Endothelial cell of umbilical vein (primary cell): ENCODE results near the gene KAT8. TPM values are rescaled to one million over a fixed set of nuclear protein-coding genes. Genes with fewer than 3 reads are reported as not detected.

Experiments used
- BruUV-seq: library from RNA; stranded (reverse); fragments of 400-500 nt; replicated peaks from 2 replicates; lab custom pipeline; 2021; lab: Mats Ljungman, UMichigan
- CTCF ChIA-PET: fragments of 300-600, 350-600 bp; sonication (Branson Sonifier 250); formaldehyde crosslinking; loops from one replicate; lab custom pipeline; 2021; ENCODE audit warnings: antibody characterized with exemption, inconsistent platforms; lab: Charles Lee
- POLR2A ChIA-PET: fragments of 300-600, 350-600 bp; sonication (Branson Sonifier 250); formaldehyde crosslinking; loops from one replicate; lab custom pipeline; 2021; ENCODE audit warnings: antibody characterized with exemption, inconsistent platforms; lab: Charles Lee
- DNase-seq: peaks from one replicate; pipeline ENCODE4 v3.0.0-alpha.2; 2011; ENCODE audit warnings: low read depth, low spot score
- FAIRE-seq: peaks from 2 replicates; lab custom pipeline; 2011; peaks lifted over from hg19 to GRCh38; lab: Jason Lieb, UNC
- H2AFZ ChIP-seq: 2 replicates; pipeline ENCODE4 v1.6.0; 2012; ENCODE audit warnings: low read depth, low read length, control low read depth, inconsistent platforms
- H3K27ac ChIP-seq: 2 replicates; pipeline ENCODE4 v1.5.1; 2011; ENCODE audit warnings: low read depth, mild to moderate bottlenecking, control low read depth, low read length, moderate library complexity; ENCODE audit not compliant: insufficient read depth
- H3K27me3 ChIP-seq, 2 experiments: 2 replicates each; pipeline versions ENCODE4 v1.6.0 to v1.6.1; 2011; ENCODE audit warnings: low read length in 2 of 2, mixed read lengths in 1 of 2; ENCODE audit not compliant: control insufficient read depth in 2 of 2, insufficient read depth in 2 of 2
- H3K36me3 ChIP-seq, 2 experiments: 2 replicates in 1 of 2; 3 replicates in 1 of 2; pipeline ENCODE4 v1.5.1; 2011; ENCODE audit warnings: low read length in 2 of 2, mild to moderate bottlenecking in 1 of 2, moderate library complexity in 1 of 2; ENCODE audit not compliant: control insufficient read depth in 2 of 2, insufficient read depth in 2 of 2; ENCODE audit errors: extremely low read depth in 1 of 2
- H3K4me1 ChIP-seq: 3 replicates; pipeline ENCODE4 v1.5.1; 2011; ENCODE audit warnings: mild to moderate bottlenecking, low read length; ENCODE audit not compliant: control insufficient read depth, insufficient read depth; ENCODE audit errors: extremely low read depth
- H3K4me2 ChIP-seq: 2 replicates; pipeline ENCODE4 v1.6.1; 2011; ENCODE audit warnings: low read length, control low read depth, mixed read lengths; ENCODE audit not compliant: insufficient read depth
- H3K4me3 ChIP-seq, 3 experiments: fragments of 200-600 bp in 1 of 3; sonication (generic), shearing (Covaris generic) in 1 of 3; replicated peaks in 1 of 3; 2 replicates each; pipeline ENCODE4 v1.5.1; 2011 to 2016; ENCODE audit warnings: control low read depth in 3 of 3, low read length in 3 of 3, mild to moderate bottlenecking in 2 of 3, inconsistent platforms in 1 of 3, low read depth in 1 of 3, moderate library complexity in 1 of 3; ENCODE audit not compliant: insufficient read depth in 1 of 3
- H3K79me2 ChIP-seq: 2 replicates; pipeline ENCODE4 v1.6.0; 2012; ENCODE audit warnings: low read length, inconsistent platforms; ENCODE audit not compliant: control insufficient read depth, insufficient read depth
- H3K9ac ChIP-seq: replicated peaks from 2 replicates; pipeline ENCODE3; 2011; ENCODE audit warnings: low read length, control low read depth; ENCODE audit not compliant: insufficient read depth; ENCODE audit errors: extremely low read depth
- H3K9me1 ChIP-seq: replicated peaks from 3 replicates; pipeline ENCODE4 v1.6.0; 2011; ENCODE audit warnings: mild to moderate bottlenecking, low read length; ENCODE audit not compliant: control insufficient read depth, insufficient read depth; ENCODE audit errors: extremely low read depth
- H3K9me3 ChIP-seq: replicated peaks from 2 replicates; pipeline ENCODE4 v1.5.1; 2012; ENCODE audit warnings: low read length, inconsistent platforms; ENCODE audit not compliant: control insufficient read depth, insufficient read depth
- H4K20me1 ChIP-seq: replicated peaks from 2 replicates; pipeline ENCODE3; 2011; ENCODE audit warnings: mild to moderate bottlenecking, low read length; ENCODE audit not compliant: control insufficient read depth, insufficient read depth; ENCODE audit errors: extremely low read depth
- EZH2 ChIP-seq: IDR thresholded peaks from 2 replicates; pipeline ENCODE4 v1.6.1; 2012; ENCODE audit warnings: borderline replicate concordance, low read depth, mild to moderate bottlenecking, moderate library complexity, low read length, inconsistent platforms; ENCODE audit not compliant: severe bottlenecking
- FOS ChIP-seq: IDR thresholded peaks from 2 replicates; pipeline ENCODE4 v1.6.1; 2011; ENCODE audit warnings: mild to moderate bottlenecking, low read length, moderate library complexity, borderline replicate concordance; ENCODE audit not compliant: insufficient read depth
- GATA2 ChIP-seq: IDR thresholded peaks from 2 replicates; pipeline ENCODE4 v1.7.0; 2011; ENCODE audit warnings: low read depth, mild to moderate bottlenecking, moderate library complexity, mixed read lengths, low read length; ENCODE audit not compliant: insufficient read length, insufficient read depth
- JUN ChIP-seq: IDR thresholded peaks from 2 replicates; pipeline ENCODE4 v1.6.1; 2011; ENCODE audit warnings: borderline replicate concordance, low read depth; ENCODE audit not compliant: insufficient read length, insufficient read depth
- MAX ChIP-seq: IDR thresholded peaks from 2 replicates; pipeline ENCODE4 v1.6.1; 2011; ENCODE audit not compliant: insufficient read depth, insufficient read length
- MYC ChIP-seq: IDR thresholded peaks from one replicate; pipeline ENCODE4 v1.6.1; 2011; ENCODE audit warnings: mild to moderate bottlenecking, low read depth, low read length
- POLR2A ChIP-seq: IDR thresholded peaks from 2 replicates; pipeline ENCODE4 v1.6.1; 2012; ENCODE audit warnings: low read depth, mild to moderate bottlenecking, control low read depth, low read length
- POLR2AphosphoS5 ChIP-seq: IDR thresholded peaks from 2 replicates; pipeline ENCODE4 v1.6.1; 2012; ENCODE audit warnings: low read depth, mild to moderate bottlenecking, control low read depth, low read length, moderate library complexity; ENCODE audit not compliant: insufficient read depth
- dilution Hi-C: fragments of 300-500 bp; cut with MboI; formaldehyde crosslinking; loops from one replicate; pipeline ENCODE4 v1.15.0; 2019; ENCODE audit warnings: low sequenced_read_pairs; ENCODE audit not compliant: extremely low pct_ligation_motif_present
- intact Hi-C: fragments of 100-400 bp; cut with micrococcal nuclease; formaldehyde crosslinking; loops from one replicate; pipeline ENCODE4 v1.10.0; 2022
- polyA plus RNA-seq, 4 experiments: library from polyadenylated mRNA; depleted of rRNA in 3 of 4; stranded (reverse) in 3 of 4; unstranded in 1 of 4; fragments of >200 nt; gene quantifications; 2 replicates each; pipeline versions ENCODE4 v1.2.1 to v1.2.3, GENCODE V29; 2011 to 2012; ENCODE audit warnings: missing spikeins in 1 of 4
- total RNA-seq: library from RNA; stranded (reverse); gene quantifications from 2 replicates; pipeline ENCODE4 v1.2.3, GENCODE V29; 2021
- TF ChIP-seq, protein P1 (sequence below), 2 donors: IDR thresholded peaks; 1 replicate in 1 of 2; 2 replicates in 1 of 2; pipeline ENCODE4 v1.5.1; 2011; ENCODE audit warnings: low read length in 2 of 2, mild to moderate bottlenecking in 2 of 2, moderate library complexity in 2 of 2, control low read depth in 1 of 2, inconsistent platforms in 1 of 2, low read depth in 1 of 2; ENCODE audit not compliant: insufficient read depth in 1 of 2; ENCODE audit errors: extremely low read depth in 1 of 2

KAT8 gene
- total and polyA plus RNA-seq, 2 donors (not counting 3 experiments of a cell fraction or from before 2014, with no cell fraction given): 30.7 to 42.8 TPM

DNA sequence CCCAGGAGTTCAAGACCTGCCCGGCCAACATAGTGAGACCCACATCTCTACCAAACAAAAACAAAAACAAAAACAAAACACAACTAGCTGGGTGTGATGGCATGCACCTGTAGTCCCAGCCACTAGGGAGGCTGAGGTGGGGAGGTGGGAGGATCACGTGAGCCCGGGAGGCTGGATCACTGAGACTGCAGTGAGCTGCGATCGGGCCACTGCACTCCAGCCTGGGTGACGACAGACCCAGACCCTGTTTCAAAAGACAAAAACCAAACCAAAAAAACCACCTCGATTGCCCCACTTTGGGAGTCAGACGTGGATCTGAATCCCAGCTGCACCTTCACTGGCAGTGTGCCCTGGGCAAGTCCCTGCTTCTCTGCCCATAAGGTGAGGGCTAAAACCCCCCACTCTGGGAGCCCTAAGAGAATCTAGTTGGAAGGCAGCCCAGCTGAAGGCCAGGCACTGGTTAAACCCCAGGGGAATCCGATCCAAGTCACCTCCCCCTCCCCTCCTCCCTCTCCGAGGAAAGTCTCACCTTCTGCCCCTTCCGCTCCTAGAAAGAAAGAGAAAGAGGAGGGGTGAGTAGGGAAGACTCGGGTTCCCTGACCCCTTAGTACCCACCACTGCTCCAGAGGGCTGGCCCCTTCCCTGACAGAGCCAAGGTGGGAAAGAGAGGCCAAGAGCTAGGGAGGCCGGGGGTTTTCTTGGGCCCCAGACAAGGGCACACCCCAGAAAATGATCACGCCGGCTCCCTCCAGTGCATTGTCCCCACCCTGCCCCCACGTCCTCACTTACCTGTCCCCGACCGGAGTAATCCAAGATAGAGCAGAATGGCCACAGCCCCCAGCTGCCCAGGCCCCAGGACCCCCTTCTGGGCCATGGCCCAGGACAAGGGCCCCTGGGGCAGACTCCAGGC, 17.4 kb downstream of the KAT8 start:
- no peak for FAIRE-seq
- Histone ChIP-seq H3K79me2 (no peaks in the 10 kb centered on the region), H3K4me1 (peaks cover 8% of the 10 kb centered on the region), H3K9me3 (no peaks in the 10 kb centered on the region), H2AFZ (no peak overlapping the region), H3K27ac (no peak overlapping the region), H3K4me2 (no peak overlapping the region), H4K20me1 (no peaks in the 10 kb centered on the region), H3K4me3 (no peak overlapping the region), H3K27me3 (no peaks in the 10 kb centered on the region), H3K9me1 (no peaks in the 10 kb centered on the region), H3K9ac (no peak overlapping the region), H3K36me3 (peaks cover 0 to 5% of the 10 kb centered on the region in 2 experiments)
- DNase-seq: no peak
- dilution Hi-C loops: no loop called here
- intact Hi-C loops: no loop called here
- TF ChIP-seq FOS: no peak
- TF ChIP-seq, protein P1, sequence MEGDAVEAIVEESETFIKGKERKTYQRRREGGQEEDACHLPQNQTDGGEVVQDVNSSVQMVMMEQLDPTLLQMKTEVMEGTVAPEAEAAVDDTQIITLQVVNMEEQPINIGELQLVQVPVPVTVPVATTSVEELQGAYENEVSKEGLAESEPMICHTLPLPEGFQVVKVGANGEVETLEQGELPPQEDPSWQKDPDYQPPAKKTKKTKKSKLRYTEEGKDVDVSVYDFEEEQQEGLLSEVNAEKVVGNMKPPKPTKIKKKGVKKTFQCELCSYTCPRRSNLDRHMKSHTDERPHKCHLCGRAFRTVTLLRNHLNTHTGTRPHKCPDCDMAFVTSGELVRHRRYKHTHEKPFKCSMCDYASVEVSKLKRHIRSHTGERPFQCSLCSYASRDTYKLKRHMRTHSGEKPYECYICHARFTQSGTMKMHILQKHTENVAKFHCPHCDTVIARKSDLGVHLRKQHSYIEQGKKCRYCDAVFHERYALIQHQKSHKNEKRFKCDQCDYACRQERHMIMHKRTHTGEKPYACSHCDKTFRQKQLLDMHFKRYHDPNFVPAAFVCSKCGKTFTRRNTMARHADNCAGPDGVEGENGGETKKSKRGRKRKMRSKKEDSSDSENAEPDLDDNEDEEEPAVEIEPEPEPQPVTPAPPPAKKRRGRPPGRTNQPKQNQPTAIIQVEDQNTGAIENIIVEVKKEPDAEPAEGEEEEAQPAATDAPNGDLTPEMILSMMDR (IDR thresholded peaks at IDR 0.05; ENCODE audit: extremely low read depth in 1 of 2, insufficient read depth in 1 of 2, low read depth in 1 of 2, low read length in 2 of 2): no peak
- TF ChIP-seq POLR2AphosphoS5: no peak
- no peak for TF ChIP-seq EZH2
- TF ChIP-seq MAX: no peak
- TF ChIP-seq MYC: no peak
- TF ChIP-seq POLR2A: no peak
- no peak for TF ChIP-seq GATA2
- no peak for TF ChIP-seq JUN
- BruUV-seq: no TSS peak
- ChIA-PET POLR2A (no interaction called here), CTCF (interaction anchor here (1.9 kb wide), 1 partner anchor 17 kb away, joined by 7 read pairs; the partner anchor contains the start of gene KAT8)
